D341Med (cell line): ENCODE data around the gene PITX2.

Experiments
- DNase-seq: peaks from one replicate; pipeline ENCODE4 v3.0.0; 2012; ENCODE audit warnings: low spot score

Gene PITX2

DNA sequence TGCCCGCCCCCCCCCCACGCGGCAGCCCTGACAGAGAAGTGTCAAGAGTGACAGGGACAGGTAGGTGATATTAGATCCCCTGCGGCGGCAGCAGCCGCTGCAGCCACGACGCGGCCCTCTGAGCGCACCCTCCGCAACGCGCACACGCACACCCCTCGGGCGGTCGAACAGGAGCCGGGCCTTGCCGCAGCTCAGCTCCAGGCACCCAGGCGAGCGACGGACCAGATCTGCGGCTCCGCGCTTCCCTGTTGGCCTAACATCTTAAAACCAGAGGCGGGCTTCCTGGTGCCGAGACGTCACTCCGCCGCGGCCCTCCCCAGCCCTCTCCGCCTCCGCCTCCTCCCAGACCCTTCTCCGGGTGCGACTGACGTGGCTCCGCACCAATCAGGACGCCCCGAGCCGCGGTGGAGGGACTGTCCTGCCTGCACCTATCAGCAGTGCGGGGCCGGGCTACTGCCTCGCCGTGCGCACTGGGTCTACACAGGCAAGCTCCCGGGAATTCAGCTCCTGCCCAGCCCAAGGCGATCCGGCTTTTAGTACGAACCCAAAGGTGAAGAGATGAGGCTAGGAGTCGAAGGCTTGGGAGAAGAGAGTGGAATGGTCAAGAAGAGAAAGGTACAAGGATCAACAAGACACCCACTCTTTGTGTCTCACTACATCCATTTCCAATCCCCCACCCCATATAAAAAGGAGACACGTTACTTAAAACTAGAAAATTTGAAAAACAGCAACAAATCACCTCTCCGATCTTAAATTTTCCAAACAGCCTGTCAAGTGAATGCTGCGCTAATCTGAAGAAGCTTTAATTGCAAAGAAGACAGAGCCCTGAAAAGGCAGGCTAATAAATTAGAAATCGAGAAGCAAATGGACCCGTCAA is at the start of gene PITX2:
TSS of gene PITX2 (minus strand) at position 237 of the 877 bp plus-strand sequence. CDS start 617 bp downstream, outside the sequence.
- DNase-seq: peak; percentile 99

- no peak for DNase-seq
These were observed 48.8 kb upstream of the PITX2 start for GRCh38 chr4:110671679-110672078.

DNA sequence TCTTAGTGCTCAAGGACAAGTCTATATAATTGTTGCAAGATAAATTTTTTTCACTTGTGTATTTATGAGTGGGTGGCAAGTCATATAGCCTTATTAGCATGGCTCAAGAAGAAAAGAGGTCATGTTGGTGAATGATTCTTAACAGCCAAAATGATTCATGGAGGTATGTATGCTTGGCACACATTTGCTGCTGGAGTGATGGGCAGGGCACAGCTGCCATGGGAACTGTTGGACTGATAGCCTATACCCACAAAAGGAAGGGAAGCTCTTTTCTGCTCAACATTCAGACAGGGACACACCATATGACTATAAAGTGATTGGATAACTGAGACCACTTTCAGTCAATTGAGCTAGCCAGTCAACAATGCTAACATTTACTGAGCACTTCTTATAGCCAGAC is 46.8 kb upstream of the PITX2 start:
- DNase-seq: no peak

DNA sequence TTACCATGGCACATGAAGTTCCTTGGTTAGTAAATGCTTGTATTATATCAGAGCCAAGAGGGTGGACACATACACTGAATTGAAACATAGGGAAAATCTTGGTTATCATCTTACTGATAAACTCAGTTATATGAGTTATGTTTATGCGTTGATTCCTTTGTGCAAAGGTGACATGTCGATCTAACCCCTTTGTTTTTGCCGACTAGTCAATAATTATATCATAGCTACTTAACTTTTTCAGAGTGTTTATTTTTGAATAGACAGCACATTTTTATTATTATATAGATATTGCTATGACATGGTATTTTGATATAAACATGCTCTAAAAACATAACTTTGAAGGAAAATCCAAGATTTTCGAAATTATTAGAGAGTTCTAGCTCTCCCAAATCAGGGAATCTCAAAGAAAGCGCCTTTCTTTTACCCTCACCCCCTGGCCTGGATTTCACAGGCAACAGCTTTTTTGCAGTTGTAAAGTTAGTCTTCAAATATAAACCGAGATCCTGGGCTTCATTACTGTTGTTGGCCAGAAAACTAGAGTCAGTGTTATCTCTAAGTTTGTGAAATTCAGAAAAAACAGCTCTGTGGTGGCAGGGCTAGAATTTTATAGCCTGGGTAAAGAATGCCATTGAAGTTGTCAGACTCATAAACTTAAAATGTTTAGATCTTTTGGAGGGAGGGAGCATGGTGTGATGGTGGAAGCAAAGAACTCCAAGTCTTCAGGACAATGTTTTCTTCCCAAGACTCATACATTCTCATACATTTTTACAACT is 45.8 kb upstream of the PITX2 start:
- DNase-seq: no peak

- DNase-seq: no peak
These were observed 44.8 kb upstream of the PITX2 start for GRCh38 chr4:110667670-110668069.

DNA sequence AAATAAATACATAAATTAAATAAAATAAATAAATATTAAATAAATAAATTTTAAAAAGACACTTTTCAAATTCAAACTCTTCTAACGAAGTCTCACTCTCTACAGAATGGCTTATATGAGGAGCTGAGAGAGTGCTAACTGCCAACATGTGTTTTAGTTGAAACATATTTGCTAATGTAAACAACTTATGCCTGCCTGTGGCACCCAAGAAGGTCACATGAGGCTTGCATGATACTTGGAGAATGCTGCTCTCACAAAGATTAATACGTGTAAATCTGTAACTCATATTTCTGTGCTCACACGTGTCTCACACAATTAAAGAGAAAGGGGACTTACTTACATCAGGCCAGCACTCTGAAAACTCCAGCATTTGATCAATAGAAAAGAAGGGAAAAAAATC is 43.2 kb upstream of the PITX2 start:
- no peak for DNase-seq

DNA sequence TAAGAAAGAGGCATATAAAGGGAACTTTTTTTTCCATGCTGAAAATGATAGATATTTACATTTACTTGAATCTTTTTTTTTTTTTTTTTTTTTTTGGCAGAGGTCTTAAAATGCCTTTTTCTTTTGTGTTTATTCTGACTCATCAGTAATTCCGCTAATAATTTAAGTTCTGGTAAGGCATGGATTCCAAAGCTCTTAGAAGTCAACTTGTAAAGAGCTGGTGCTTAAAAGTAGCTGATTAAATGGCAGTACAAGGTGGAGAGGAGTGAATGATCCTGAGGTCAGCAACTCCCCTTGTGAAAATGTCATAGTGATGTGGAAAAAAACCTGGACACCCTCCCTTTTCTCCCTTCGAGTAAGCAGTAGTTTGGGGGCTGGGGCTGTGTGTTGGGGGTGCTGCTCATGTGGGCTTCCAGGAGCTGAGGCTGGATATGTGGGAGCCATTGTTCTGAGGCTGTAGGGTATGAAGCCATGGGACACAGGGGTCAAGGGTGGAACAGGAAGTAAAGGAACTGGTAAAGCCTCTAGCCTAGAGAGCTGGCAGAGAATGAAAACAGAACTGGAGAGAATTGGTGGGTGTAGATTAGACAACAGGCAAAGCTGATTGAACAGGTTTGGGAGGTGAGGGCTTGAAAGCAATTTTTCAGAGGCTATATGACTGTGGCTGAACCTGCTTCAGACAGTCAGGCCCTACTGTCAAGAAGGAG is 41.0 kb upstream of the PITX2 start:
- no peak for DNase-seq

- no peak for DNase-seq
These were observed 40.3 kb upstream of the PITX2 start for GRCh38 chr4:110663206-110663605.

- DNase-seq: no peak
These were observed 37.9 kb upstream of the PITX2 start for GRCh38 chr4:110660755-110661154.

GRCh38 chr4:110654254-110654635 is 31.4 kb upstream of the PITX2 start:
- DNase-seq: no peak

- DNase-seq: no peak
These were observed 30.7 kb upstream of the PITX2 start for GRCh38 chr4:110653321-110654253.

DNA sequence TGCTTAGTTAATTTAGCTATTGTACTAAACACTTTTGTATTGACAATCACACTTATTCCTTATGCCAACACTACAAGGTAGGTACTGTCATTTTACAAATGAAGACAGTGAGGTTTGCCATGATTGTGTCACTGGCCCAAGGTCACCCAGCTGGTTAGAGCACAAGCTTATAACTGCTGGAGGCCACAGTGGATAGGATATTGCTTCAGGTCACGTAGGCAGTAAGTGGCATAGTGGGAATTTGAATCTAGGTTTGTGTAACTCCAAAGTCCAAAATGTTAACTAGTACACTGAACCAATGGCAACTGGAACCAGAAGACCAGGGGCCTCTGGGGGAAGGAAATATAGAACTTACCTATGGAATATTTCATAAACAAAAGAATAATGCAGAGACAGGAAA is 21.1 kb upstream of the PITX2 start:
- DNase-seq: no peak

- no peak for DNase-seq
These were observed 20.2 kb upstream of the PITX2 start for GRCh38 chr4:110643096-110643495.

- DNase-seq: no peak
These were observed 18.3 kb upstream of the PITX2 start for GRCh38 chr4:110641218-110641617.

DNA sequence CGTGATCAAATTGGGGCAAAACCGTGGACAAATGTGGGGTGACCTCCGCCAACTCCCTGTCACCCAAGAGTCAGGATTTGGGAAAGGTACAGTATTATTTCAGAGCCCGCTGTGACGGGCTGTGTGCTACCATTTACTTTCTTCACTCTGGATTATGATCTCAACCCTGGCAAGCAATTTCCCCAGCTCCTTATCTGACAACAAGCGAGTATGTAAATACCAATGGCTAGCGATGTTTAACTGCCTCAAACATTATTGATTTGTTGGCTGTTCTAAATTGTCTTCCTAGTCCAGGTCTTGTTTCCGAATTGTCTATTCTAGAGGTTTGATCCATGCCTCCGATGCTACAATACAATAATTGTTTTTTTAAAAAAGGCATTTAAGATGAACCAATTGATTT is 17.7 kb upstream of the PITX2 start:
- no peak for DNase-seq

GRCh38 chr4:110639207-110640090 is 16.6 kb upstream of the PITX2 start:
- DNase-seq: no peak

DNA sequence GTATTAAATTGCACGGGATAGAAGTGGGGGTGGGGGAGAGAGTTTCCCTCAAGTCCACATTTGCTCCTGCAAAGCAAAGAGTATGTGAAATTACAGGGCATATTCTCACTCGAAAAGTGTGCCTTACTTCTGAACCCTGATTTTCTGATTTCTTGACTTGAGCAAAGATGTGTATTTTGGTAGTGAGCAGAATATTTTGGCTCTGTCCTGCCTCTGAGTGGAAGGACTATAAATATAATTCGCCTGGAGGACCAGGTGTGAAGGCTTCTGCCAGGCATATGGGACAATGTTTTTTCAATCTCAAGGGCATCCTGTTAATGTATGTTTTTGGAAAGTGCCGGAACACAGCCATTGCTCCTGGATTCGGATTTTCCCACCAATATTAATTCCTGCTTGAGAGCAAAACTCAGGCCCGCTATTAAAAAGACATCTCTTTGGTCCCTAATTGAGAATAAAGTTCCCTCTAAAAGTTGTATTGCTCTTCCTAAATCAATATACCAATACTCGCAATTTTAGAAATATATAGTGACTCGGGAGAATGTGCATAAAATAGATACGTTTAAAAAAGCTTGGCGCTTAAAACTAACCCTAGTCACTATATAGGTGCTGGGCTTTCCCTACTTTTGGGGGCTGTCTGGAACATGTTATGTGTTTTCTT is 15.3 kb upstream of the PITX2 start:
- DNase-seq: no peak

DNA sequence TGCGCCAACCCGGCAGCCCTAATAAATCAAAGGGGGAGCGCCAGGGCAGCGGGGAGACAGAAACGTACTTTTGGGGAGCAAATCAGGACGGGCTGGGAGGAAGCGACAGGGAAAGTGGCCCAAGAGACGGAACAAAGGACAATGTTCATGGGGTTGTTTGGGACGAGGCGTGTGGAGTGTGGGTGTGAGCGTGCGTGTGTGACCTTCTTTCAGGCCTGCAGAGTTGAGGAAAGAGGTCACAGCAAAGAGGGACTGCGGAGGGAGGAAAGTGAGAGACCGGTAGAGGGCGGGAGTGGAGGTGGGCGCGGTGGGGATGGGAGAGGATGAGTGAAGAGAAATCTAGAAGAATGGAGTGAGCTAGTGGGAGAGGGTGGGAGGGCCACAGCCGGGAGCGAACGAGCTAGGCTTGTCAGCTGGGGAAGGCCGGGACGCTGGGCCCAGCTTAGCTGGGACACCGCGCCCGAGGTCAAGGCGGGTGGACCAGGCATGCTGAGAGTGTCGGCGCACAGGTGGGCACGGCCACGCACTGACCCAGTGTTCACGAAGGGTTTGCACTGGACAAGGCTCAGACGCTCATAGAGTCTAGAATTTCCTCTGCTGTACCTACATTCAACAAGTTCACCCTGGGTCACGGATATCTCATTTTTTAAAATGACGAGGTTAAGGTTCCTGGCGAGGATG is 14.7 kb upstream of the PITX2 start:
- no peak for DNase-seq

DNA sequence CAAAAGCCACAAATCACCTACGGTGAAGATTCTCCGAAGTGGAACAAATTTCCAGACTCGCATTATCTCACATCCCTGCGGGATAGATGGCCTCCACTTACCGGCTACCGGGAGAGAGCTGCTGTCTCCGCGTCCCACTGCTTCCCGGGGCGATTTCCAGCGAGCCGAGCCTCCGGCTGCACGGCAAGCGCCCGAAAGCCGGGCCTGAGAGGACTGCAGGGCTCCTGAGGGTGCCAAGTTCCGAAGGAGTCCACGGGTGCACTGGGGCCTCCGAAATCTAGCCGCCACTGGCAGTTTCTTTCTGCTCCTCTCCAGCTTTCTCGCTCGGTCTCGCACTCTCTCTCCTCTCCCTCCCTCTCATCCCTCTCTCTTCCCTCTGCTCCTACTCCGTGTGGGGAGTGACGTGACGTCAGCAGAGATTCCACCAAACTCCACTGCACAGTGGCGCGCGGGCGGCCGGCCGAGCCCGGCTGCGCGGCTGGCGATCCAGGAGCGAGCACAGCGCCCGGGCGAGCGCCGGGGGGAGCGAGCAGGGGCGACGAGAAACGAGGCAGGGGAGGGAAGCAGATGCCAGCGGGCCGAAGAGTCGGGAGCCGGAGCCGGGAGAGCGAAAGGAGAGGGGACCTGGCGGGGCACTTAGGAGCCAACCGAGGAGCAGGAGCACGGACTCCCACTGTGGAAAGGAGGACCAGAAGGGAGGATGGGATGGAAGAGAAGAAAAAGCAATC is 14.0 kb upstream of the PITX2 start:
- DNase-seq: peak; percentile 62
